Measurements from ENCODE around the gene CXCL8. TPM values are rescaled to one million over a fixed set of nuclear protein-coding genes. Genes with fewer than 3 reads are reported as not detected.

CXCL8 gene
- total RNA-seq, 1 donor from 2014 or later, result 1.1 TPM

GRCh38 chr4:73732759-73733431, 7.5 kb upstream of the CXCL8 start:
- no peak overlapping the region for H3K27ac Mint-ChIP-seq
- no peaks in the 10 kb centered on the region for H3K9me3 Mint-ChIP-seq
- CTCF ChIA-PET, result no interaction called here
- no peak overlapping the region for H3K4me3 Mint-ChIP-seq
- POLR2A ChIA-PET, result no interaction called here
- no peak for DNase-seq
- H3K27me3 Mint-ChIP-seq, result peaks cover 5% of the 10 kb centered on the region
- no peaks in the 10 kb centered on the region for H3K36me3 Mint-ChIP-seq (ENCODE audit: low read depth)
- peaks cover 2% of the 10 kb centered on the region for H3K4me1 Mint-ChIP-seq
- no peak for ATAC-seq (ENCODE audit: low read depth)
- TF ChIP-seq, protein P1, sequence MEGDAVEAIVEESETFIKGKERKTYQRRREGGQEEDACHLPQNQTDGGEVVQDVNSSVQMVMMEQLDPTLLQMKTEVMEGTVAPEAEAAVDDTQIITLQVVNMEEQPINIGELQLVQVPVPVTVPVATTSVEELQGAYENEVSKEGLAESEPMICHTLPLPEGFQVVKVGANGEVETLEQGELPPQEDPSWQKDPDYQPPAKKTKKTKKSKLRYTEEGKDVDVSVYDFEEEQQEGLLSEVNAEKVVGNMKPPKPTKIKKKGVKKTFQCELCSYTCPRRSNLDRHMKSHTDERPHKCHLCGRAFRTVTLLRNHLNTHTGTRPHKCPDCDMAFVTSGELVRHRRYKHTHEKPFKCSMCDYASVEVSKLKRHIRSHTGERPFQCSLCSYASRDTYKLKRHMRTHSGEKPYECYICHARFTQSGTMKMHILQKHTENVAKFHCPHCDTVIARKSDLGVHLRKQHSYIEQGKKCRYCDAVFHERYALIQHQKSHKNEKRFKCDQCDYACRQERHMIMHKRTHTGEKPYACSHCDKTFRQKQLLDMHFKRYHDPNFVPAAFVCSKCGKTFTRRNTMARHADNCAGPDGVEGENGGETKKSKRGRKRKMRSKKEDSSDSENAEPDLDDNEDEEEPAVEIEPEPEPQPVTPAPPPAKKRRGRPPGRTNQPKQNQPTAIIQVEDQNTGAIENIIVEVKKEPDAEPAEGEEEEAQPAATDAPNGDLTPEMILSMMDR (IDR thresholded peaks at IDR 0.05), result no peak
- intact Hi-C loops (cut with micrococcal nuclease), result no loop called here

- ATAC-seq (ENCODE audit: low read depth), result no peak
- no peaks in the 10 kb centered on the region for H3K9me3 Mint-ChIP-seq
- H3K27ac Mint-ChIP-seq, result no peak overlapping the region
- ChIA-PET POLR2A (no interaction called here), CTCF (no interaction called here)
- TF ChIP-seq, protein P1 (IDR thresholded peaks at IDR 0.05), result no peak
- H3K27me3 Mint-ChIP-seq, result peaks cover 5% of the 10 kb centered on the region
- no peak overlapping the region for H3K4me3 Mint-ChIP-seq
- peaks cover 2% of the 10 kb centered on the region for H3K4me1 Mint-ChIP-seq
- DNase-seq, result no peak
- no peaks in the 10 kb centered on the region for H3K36me3 Mint-ChIP-seq (ENCODE audit: low read depth)
- intact Hi-C loops (cut with micrococcal nuclease), result no loop called here
These were observed 5.8 kb upstream of the CXCL8 start for GRCh38 chr4:73734530-73735001.

GRCh38 chr4:73735231-73735630, 5.1 kb upstream of the CXCL8 start:
- intact Hi-C loops (cut with micrococcal nuclease), result no loop called here
- Mint-ChIP-seq H3K9me3 (no peaks in the 10 kb centered on the region), H3K4me1 (peaks cover 2% of the 10 kb centered on the region), H3K4me3 (no peak overlapping the region), H3K36me3 (ENCODE audit: low read depth) (no peaks in the 10 kb centered on the region), H3K27me3 (peaks cover 5% of the 10 kb centered on the region), H3K27ac (no peak overlapping the region)
- DNase-seq (no peak), ATAC-seq (ENCODE audit: low read depth) (no peak)
- TF ChIP-seq, protein P1 (IDR thresholded peaks at IDR 0.05), result no peak
- CTCF ChIA-PET, result no interaction called here
- POLR2A ChIA-PET, result no interaction called here

DNA sequence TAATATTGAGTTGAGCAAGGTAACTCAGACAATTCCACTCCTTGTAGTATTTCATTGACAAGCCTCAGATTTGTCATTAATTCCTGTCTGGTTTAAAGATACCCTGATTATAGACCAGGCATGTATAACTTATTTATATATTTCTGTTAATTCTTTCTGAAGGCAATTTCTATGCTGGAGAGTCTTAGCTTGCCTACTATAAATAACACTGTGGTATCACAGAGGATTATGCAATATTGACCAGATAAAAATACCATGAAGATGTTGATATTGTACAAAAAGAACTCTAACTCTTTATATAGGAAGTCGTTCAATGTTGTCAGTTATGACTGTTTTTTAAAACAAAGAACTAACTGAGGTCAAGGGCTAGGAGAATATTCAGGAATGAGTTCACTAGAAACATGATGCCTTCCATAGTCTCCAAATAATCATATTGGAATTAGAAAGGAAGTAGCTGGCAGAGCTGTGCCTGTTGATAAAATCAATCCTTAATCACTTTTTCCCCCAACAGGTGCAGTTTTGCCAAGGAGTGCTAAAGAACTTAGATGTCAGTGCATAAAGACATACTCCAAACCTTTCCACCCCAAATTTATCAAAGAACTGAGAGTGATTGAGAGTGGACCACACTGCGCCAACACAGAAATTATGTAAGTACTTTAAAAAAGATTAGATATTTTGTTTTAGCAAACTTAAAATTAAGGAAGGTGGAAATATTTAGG, 821 bp downstream of the CXCL8 start:
- CTCF ChIA-PET, result no interaction called here
- Mint-ChIP-seq H3K4me1 (no peaks in the 10 kb centered on the region), H3K9me3 (peaks cover 4% of the 10 kb centered on the region), H3K27me3 (peaks cover 1% of the 10 kb centered on the region), H3K27ac (no peak overlapping the region), H3K36me3 (ENCODE audit: low read depth) (no peaks in the 10 kb centered on the region), H3K4me3 (no peak overlapping the region)
- TF ChIP-seq, protein P1 (IDR thresholded peaks at IDR 0.05), result no peak
- ATAC-seq (ENCODE audit: low read depth), result no peak
- POLR2A ChIA-PET, result no interaction called here
- DNase-seq, result no peak
- intact Hi-C loops (cut with micrococcal nuclease), result no loop called here

- H3K27ac Mint-ChIP-seq, result no peak overlapping the region
- no peak for DNase-seq
- peaks cover 1% of the 10 kb centered on the region for H3K27me3 Mint-ChIP-seq
- intact Hi-C loops (cut with micrococcal nuclease), result no loop called here
- H3K36me3 Mint-ChIP-seq (ENCODE audit: low read depth), result no peaks in the 10 kb centered on the region
- no peak for ATAC-seq (ENCODE audit: low read depth)
- peaks cover 4% of the 10 kb centered on the region for H3K9me3 Mint-ChIP-seq
- TF ChIP-seq, protein P1 (IDR thresholded peaks at IDR 0.05), result no peak
- ChIA-PET POLR2A (no interaction called here), CTCF (no interaction called here)
- no peak overlapping the region for H3K4me3 Mint-ChIP-seq
- H3K4me1 Mint-ChIP-seq, result no peaks in the 10 kb centered on the region
These were observed 1.6 kb downstream of the CXCL8 start for GRCh38 chr4:73741750-73742489.

Measured in activated B cell treated with CpG ODN at 0.5 μM for 24 hours (primary cell).